ENCODE measurements around the gene MRGPRF.

Gene MRGPRF, protein sequence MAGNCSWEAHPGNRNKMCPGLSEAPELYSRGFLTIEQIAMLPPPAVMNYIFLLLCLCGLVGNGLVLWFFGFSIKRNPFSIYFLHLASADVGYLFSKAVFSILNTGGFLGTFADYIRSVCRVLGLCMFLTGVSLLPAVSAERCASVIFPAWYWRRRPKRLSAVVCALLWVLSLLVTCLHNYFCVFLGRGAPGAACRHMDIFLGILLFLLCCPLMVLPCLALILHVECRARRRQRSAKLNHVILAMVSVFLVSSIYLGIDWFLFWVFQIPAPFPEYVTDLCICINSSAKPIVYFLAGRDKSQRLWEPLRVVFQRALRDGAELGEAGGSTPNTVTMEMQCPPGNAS

DNA sequence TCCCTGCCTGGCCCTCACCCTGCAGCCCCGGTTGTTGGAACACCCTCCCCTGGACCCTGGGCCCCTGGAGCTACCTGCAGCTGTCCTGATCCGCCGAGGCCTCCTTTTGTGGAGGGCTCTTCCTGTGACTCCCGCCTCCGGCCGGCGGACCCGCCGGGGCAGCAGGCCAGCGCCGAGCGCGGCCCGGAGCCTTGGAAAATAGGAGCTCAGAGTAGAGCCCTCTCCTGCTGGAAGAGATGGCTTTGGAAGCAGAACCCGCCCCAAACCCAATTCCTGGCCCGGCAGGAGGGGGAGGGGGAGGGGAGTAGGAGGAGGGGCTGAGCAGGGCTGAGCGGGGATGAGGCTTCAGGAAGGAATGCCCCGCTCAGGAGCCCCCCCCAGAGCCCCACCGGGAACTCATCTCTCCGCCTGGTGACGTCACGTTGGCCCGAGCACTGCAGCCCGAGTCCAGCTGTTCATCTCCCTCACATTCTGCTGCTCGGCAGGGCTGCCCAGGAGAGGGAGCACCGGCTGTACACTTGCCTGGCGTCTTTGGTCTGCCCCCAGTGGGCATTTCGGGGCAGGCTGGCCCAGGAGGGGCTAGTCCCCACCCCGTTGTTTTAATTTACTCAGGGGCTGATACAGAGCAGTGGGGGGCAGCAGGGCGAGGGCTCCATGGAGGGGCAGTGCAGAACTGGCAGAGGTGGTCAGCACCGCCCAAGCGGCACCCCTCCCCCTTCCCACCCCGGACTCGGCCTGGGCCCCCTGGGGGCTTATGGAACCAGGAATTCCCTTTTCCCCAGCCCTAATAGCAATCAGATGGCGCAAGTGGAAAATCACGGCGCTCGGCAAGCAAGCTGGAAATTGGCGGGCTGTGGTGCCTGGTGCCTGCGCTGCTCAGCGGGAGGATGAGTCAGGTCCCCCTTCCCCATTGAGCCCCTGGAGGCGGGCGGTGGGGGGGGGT lies at the start of gene MRGPRF:
TSS of gene MRGPRF (minus strand) at position 238 of the 943 bp plus-strand sequence. CDS start 3,345 bp downstream, outside the sequence.
- DNase-seq: no peak
- TF ChIP-seq GATA1 (IDR thresholded peaks at IDR 0.05; ENCODE audit: low read depth, low read length) (no peak), POLR2A (IDR thresholded peaks at IDR 0.05; ENCODE audit: low read length) (no peak)

DNA sequence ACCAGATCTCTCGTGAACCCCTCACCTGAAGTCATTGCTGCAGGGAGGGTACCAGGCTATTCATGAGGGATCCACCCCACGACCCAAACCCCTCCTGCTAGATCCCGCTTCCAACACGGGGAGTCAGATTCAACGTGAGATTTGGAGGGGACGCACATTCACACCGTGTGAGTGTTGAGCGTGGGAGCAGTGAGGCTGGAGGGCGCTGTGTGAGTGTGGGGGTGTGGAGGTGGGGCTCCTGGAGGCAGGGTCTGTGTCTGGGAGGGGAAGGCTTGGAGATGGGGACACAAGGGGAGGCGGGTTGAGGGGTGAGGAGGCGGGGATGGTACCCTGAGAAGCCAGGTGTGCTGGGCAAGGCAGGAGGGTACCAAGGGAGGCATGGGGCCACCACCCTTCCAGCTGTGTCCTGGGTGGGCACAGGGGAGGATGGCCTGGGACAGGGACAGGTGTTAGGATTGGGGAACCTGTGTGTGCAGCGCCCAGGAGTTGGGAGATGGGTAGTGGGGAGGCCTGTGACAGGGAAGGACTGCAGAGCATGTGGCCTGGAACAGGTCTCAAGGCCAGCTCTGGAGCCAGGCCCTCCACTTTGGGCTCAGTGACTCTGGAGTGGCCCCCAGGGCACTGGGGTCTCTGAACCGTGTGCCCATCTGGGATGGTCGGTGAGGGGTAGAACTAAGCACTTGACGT lies 49.3 kb upstream of the MRGPRF start:
- TF ChIP-seq GATA1 (IDR thresholded peaks at IDR 0.05; ENCODE audit: low read depth, low read length): no peak
- TF ChIP-seq POLR2A (IDR thresholded peaks at IDR 0.05; ENCODE audit: low read length): no peak
- no peak for DNase-seq

DNA sequence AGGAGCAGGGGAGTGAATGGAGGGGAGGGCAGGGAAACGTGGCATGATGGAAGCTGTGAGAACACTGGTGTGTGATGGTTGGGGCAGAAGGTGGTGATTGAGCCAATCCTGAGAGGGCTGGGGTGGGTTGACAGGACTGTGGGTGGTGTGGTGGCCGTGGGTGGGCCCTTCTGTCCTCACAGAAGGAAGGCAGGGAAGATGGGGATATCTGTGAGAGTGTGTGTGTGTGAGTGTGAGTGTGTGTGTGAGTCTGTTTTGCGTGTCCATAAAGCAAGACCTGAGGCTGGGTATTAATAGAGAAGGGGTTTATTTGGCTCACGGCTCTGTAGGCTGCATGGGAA lies 48.6 kb upstream of the MRGPRF start:
- DNase-seq: no peak
- TF ChIP-seq GATA1 (IDR thresholded peaks at IDR 0.05; ENCODE audit: low read depth, low read length) (no peak), POLR2A (IDR thresholded peaks at IDR 0.05; ENCODE audit: low read length) (no peak)

DNA sequence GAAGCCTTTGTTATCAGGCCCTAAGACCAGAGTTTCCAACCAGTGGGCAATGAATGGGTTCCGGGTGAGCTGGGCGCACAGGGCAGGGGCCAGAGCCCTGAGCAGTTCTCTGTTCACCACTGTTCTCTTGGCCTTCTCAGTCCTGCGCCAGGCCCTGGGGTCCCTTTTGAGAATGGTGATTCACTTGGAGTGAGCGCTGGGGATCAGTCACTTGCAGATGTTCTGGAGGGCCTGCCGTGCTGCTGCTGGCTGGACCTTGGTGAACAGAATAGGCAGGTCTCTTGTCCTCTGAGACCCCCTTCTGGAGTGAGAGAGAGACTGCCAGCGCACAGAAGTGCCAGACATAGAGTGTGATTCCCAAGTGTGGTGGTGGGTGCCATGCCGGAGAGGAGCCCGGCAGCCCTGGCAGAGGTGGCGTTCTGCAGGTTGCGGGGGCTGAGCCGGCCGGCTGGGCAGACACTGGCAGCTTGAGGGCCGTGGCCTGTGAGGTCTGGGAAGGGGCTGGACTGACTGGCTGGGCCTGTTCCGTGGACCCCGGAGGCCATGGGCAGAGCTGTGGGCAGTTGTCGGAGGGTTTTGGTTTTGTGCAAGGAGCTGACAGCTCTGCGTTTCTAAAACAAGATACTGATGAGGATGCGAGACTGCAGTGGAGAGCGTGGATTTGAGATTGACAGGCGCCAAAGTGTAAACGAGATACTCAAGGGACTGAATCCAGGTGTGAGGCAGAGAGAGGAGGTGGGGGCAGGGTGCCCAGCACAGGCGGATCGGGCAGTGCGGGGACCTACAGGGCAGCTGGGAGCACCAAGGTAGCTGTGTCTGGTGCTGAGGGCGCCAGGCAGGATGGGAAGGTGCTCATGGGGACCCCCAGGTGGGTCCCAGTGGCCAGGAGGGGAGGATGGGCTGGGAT lies 48.0 kb upstream of the MRGPRF start:
- TF ChIP-seq GATA1 (IDR thresholded peaks at IDR 0.05; ENCODE audit: low read depth, low read length): no peak
- TF ChIP-seq POLR2A (IDR thresholded peaks at IDR 0.05; ENCODE audit: low read length): no peak
- no peak for DNase-seq

DNA sequence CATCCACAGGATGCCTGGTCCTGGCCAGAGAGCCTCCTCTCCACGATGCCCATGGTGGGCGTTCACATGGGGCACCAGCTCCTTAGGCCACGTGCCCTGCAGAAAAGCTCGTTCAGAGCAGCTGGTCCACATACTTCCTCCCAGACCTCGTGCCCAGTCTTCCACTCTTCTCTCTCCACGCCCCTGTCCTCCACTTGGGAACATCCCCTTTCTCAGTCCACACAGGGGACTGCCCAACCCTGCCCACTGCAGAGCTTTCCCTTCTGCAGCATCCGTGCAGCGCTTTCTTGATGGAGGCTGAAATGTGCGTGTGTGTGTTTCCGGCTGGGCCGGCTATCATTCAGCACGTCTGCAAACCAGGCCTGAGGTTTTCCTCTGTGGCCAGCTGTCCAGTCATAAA lies 46.9 kb upstream of the MRGPRF start:
- DNase-seq: no peak
- no peak for TF ChIP-seq POLR2A (IDR thresholded peaks at IDR 0.05; ENCODE audit: low read length)
- no peak for TF ChIP-seq GATA1 (IDR thresholded peaks at IDR 0.05; ENCODE audit: low read depth, low read length)

DNA sequence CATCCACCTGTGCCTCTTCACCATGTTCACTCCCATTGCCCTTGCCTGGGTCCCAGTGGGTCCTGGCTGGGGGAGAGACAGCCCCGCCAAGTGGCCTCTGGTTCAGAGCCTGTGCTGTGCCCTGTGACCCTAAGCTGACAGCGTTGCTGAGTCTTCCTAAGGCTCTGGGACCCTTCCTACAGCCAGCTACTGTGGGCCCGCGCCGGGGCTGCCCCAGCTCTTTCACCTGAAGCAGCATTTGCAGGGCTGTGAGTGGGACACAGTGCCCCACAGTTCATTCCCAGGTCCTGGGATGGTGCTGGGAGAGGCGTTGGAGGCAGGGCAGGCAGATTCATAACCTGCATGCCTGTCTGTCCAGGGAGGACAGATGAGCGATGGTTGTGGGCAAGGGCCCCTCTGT lies 46.4 kb upstream of the MRGPRF start:
- DNase-seq: no peak
- TF ChIP-seq POLR2A (IDR thresholded peaks at IDR 0.05; ENCODE audit: low read length) (no peak), GATA1 (IDR thresholded peaks at IDR 0.05; ENCODE audit: low read depth, low read length) (no peak)

DNA sequence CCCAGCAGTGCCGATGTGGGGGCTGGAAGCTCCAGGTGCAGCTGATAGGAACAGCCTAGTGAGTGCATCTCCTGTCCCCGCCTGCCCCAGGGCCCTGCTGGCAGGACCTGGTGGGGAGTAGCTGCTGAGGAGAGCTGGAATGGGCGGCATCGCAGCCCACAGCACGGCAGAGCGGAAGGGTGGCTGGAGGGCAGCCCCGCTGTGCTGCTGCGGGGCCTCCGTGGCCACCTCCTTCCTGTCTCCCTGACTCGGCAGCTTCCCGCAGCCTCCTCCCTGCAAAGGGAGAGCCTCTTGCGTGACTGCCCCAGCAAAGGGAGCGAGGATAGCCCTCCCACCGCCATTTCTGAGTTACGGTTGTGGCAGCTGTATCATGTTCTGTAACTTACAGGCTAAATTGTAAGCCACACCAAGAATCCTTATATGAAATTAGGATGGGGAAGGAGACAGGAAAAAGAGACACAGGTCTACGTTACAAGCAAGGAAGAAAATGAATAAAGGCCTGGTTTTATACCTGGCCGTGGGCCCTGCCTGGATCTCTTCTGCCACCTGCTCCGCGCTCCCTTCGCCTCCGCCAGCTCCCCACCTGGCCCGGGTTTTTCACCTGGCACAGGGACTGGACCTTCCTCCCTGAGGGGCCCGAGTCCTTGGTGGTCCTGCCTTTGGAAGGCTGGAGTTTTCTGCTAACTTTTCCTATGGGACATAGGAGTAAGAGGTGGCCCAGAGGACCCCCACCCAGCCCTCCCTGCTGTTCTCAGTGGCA lies 45.6 kb upstream of the MRGPRF start:
- DNase-seq: no peak
- no peak for TF ChIP-seq POLR2A (IDR thresholded peaks at IDR 0.05; ENCODE audit: low read length)
- TF ChIP-seq GATA1 (IDR thresholded peaks at IDR 0.05; ENCODE audit: low read depth, low read length): no peak

DNA sequence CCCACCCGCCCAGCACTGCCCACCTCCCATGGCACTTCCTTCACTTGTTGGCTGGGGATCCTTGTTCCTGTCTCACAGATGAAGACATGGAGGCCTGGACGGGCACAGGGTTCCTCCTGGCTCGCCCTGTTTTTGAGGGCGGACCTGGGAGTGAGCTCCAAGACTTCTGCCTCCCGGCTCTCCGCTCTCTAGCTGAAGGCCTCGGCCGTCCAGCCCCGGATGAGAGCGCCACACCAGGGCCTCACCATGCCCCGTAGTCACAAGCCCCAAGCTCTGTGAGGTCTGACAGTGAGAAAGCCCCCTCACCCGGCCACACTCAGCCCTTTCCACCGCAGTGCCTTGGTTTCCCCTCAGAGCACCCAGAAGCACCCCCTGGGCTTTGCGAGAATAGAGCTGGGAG lies 44.8 kb upstream of the MRGPRF start:
- no peak for DNase-seq
- no peak for TF ChIP-seq GATA1 (IDR thresholded peaks at IDR 0.05; ENCODE audit: low read depth, low read length)
- TF ChIP-seq POLR2A (IDR thresholded peaks at IDR 0.05; ENCODE audit: low read length): no peak

DNA sequence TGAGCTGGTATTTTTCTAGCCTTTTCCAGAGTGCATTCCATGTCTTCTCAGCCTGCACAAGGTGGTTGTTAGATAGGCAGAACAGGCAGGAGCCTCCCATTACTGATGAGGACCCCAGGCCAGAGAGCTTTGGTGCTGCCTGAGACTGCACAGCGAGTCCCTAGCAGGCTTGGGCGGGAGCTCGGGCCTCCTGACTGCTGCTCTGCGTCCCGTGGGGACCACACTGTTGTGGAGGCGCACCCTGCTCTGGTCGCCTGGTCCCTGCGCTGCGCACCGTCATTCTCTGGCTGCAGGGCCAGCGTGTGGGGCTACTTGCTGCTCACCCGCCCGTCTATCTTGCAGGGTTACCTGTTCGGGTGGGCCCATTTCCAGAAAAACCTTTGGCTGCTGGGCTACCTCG lies 44.2 kb upstream of the MRGPRF start:
- DNase-seq: no peak
- TF ChIP-seq GATA1 (IDR thresholded peaks at IDR 0.05; ENCODE audit: low read depth, low read length) (no peak), POLR2A (IDR thresholded peaks at IDR 0.05; ENCODE audit: low read length) (no peak)

DNA sequence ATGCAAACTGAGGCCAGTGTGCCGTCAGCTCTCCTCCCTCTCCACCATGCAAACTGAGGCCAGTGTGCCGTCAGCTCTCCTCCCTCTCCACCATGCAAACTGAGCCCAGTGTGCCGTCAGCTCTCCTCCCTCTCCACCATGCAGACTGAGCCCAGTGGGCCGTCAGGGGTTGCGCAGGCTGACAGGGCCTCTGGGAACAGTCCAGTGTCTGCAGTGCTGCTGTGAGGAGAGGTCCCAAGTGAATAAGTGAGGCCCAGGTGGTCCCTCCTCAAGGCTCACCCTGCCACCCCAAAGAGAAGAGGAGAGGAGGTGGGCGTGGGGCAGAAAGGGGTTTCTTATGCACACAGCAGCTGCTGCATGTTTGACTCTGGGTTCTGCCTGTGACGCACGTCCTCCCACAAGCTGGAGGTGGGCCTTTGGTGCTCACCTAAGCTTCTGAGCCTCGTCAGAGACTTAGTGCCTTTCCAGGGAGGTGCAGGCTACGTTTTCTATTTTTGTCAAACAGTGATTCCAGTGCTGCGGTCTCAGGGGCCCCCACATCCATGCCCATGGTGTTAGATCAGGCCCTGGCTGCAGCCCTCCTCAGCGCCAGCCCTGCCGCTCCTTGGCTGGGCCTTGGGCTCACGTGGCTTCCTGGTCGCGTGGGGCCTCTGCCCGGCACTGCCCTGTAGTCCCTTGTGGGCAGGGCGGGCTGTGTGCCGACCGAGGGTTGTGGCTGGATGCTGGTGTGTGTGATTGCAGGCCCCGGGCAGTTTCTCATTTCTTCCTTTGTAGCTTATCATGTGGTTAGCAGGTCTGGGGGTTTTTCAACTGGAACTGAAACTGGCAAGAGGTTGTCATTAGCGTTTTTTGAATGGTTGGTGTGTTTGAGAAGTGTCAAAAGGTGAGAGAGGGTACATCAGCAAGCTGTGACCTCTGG lies 42.8 kb upstream of the MRGPRF start:
- no peak for TF ChIP-seq GATA1 (IDR thresholded peaks at IDR 0.05; ENCODE audit: low read depth, low read length)
- no peak for TF ChIP-seq POLR2A (IDR thresholded peaks at IDR 0.05; ENCODE audit: low read length)
- DNase-seq: no peak

DNA sequence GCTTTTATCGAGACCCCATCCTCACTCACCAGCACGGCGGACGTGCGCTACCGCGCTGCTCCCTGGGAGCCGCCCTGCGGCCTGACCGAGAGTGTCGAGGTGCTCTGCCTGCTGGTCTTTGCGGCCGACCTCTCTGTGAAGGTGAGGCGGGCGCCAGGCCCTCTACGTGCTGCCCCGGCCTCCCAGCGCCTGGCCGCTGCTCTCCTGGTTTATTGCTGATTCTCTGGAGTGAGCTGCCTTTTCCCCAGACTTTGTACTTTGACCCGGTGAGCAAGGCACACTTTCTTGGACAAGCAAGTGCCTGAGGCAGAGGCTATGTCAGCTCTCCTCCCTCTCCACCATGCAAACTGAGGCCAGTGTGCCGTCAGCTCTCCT lies 42.2 kb upstream of the MRGPRF start:
- no peak for DNase-seq
- TF ChIP-seq GATA1 (IDR thresholded peaks at IDR 0.05; ENCODE audit: low read depth, low read length) (no peak), POLR2A (IDR thresholded peaks at IDR 0.05; ENCODE audit: low read length) (no peak)
